ENCODE measurements around the gene TESMIN.

GRCh38 chr11:68734111-68734510 is 17.2 kb downstream of the TESMIN start:
- TF ChIP-seq CTCF (IDR thresholded peaks at IDR 0.05) (no peak), POLR2A (IDR thresholded peaks at IDR 0.05) (no peak)
